Natural killer cell treated with Interleukin-12 subunit alpha and Interleukin-12 subunit beta and Interleukin-15 and Interleukin-18, amount 100 ng/mL, for 72 hours (primary cell): ENCODE results near the gene SMG5. TPM values are rescaled to one million over a fixed set of nuclear protein-coding genes. Genes with fewer than 3 reads are reported as not detected.

Experiments
- ATAC-seq, 2 donors: fragments of 150-1000 bp; cut with Tn5 transposase in 1 of 2; sonication (Bioruptor Pico), chemical (Tn5 transposase) in 1 of 2; 2 replicates each; pipeline ENCODE4 v1.10.0; 2021
- DNase-seq: peaks from one replicate; pipeline ENCODE4 v3.0.0; 2022; ENCODE audit warnings: low spot score
- H3K27ac Mint-ChIP-seq, 2 donors: 1 replicate in 1 of 2; 2 replicates in 1 of 2; pipeline ENCODE4 v1.8.0; 2022; ENCODE audit warnings: mixed read lengths in 2 of 2, mild to moderate bottlenecking in 1 of 2, moderate library complexity in 1 of 2
- H3K27me3 Mint-ChIP-seq, 2 donors: 1 replicate in 1 of 2; 2 replicates in 1 of 2; pipeline ENCODE4 v1.8.0; 2022; ENCODE audit warnings: mixed read lengths in 2 of 2
- H3K36me3 Mint-ChIP-seq: one replicate; pipeline ENCODE4 v1.8.0; 2022; ENCODE audit warnings: mixed read lengths
- H3K4me1 Mint-ChIP-seq, 2 donors: 1 replicate in 1 of 2; 2 replicates in 1 of 2; pipeline ENCODE4 v1.8.0; 2022; ENCODE audit warnings: low read depth in 2 of 2, mixed read lengths in 2 of 2, mild to moderate bottlenecking in 1 of 2
- H3K4me3 Mint-ChIP-seq: one replicate; pipeline ENCODE4 v1.8.0; 2022; ENCODE audit warnings: mixed read lengths
- H3K9me3 Mint-ChIP-seq: 2 replicates; pipeline ENCODE4 v1.8.0; 2022; ENCODE audit warnings: mixed read lengths
- total RNA-seq, 2 donors: library from RNA; stranded (reverse); gene quantifications; one replicate each; pipeline ENCODE4 v1.2.3, GENCODE V29; 2022

Gene SMG5
- total RNA-seq, 2 donors from 2014 or later, result 89.3 to 130 TPM

GRCh38 chr1:156266051-156266450 is 16.6 kb downstream of the SMG5 start:
- ATAC-seq, result no peak
- no peaks in the 10 kb centered on the region for H3K27me3 Mint-ChIP-seq
- peaks cover 35% of the 10 kb centered on the region for H3K36me3 Mint-ChIP-seq
- H3K9me3 Mint-ChIP-seq, result no peaks in the 10 kb centered on the region
- peaks cover 0 to 7% of the 10 kb centered on the region in 2 donors for H3K4me1 Mint-ChIP-seq
- DNase-seq, result no peak
- H3K4me3 Mint-ChIP-seq, result no peak overlapping the region
- no peak overlapping the region for H3K27ac Mint-ChIP-seq

DNA sequence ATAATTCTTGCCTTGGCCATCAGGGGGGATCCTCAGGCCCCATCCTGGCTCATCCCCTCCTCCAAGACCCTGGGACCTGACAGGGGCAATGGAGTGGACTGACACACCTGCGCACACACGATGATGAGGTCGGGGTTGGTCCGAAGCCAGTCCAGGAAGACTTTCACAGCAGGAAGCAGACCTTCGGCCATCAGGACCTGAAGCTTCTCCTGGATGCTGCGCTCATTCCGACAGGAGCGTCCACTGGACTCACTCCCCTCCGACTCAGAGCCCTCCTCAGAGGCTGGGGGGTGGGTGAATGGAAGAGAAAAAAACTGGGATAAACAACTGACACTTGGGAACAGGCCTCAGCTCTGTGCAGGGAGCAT is 19.4 kb downstream of the SMG5 start:
- DNase-seq (no peak), ATAC-seq (no peak)
- no peak overlapping the region for H3K4me3 Mint-ChIP-seq
- H3K27ac Mint-ChIP-seq, result no peak overlapping the region
- peaks cover under 1 to 8% of the 10 kb centered on the region in 2 donors for H3K4me1 Mint-ChIP-seq
- no peaks in the 10 kb centered on the region for H3K27me3 Mint-ChIP-seq
- H3K9me3 Mint-ChIP-seq, result no peaks in the 10 kb centered on the region
- H3K36me3 Mint-ChIP-seq, result peaks cover 42% of the 10 kb centered on the region

DNA sequence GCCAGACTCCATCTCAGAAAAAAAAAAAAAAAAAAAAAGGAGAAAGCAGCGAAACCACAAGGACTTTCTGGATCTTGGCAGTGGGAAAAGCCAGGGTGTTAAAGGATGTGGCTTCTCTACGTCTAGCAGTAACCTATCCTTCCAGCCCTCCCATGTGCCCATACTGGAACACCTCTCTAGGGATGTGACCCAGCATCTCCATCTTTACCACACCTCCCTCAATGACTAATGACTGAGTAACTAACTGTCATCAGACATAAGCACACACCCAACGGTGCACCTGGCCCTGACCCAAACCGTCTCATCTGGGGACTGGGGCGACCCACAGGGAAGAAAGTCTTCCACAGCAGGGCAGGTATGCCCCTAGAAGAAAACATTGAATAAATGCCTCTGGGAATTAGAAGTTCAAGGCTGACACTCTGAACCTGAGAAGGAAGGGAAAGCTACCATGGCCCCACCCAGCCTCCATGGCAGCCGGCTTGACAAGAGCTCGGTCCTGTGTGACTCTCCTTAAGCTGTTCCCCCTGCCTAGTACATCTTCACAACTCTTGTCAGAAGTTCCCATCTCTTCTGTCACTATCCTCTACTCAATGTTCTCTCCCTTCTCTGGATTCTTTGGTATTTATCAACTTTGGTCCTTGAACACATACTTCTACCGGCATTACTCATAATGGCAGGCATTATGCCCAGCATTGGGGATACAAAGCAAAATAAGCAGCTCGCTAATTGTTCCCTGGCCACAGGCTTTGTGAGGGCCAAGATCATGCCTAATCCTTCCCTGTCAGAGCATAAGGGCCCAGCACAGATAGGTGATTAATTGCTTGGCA is 20.0 kb downstream of the SMG5 start:
- no peak overlapping the region for H3K27ac Mint-ChIP-seq

DNA sequence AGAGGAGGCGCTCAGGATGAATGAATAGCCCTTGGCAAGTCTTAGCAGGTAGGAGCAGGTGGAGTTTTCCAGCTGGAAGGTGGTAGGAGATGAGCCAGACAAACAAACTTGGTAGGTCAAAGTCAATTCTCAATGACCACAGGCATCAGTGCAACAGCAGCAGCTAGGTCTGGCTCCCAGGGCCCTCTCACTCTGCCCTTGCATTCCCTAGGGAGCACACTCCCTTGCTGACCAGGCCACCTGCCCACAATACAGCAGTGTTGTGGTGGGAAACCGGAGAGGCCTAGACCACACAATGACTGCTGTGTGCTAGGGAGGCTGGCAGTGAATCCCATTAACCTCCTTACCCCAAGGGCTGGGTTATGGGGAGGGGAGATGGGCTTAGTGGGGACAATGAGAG is 21.7 kb downstream of the SMG5 start:
- Mint-ChIP-seq H3K4me3 (no peak overlapping the region), H3K36me3 (peaks cover 31% of the 10 kb centered on the region), H3K4me1 (peaks cover 10 to 18% of the 10 kb centered on the region in 2 donors), H3K27me3 (no peaks in the 10 kb centered on the region), H3K27ac (peak overlapping the region in 1 of 2 donors; percentile 33), H3K9me3 (no peaks in the 10 kb centered on the region)
- ATAC-seq (no peak), DNase-seq (no peak)

More for the DNA sequence above, 20.0 kb downstream of the SMG5 start:
- Mint-ChIP-seq H3K27me3 (no peaks in the 10 kb centered on the region), H3K4me3 (no peak overlapping the region), H3K9me3 (no peaks in the 10 kb centered on the region), H3K4me1 (peaks cover 7 to 14% of the 10 kb centered on the region in 2 donors), H3K36me3 (peaks cover 42% of the 10 kb centered on the region)
- DNase-seq (no peak), ATAC-seq (peak in 1 of 2 donors; percentile 29)

- Mint-ChIP-seq H3K27ac (no peak overlapping the region), H3K27me3 (no peaks in the 10 kb centered on the region), H3K36me3 (peaks cover 25% of the 10 kb centered on the region), H3K4me3 (no peak overlapping the region), H3K4me1 (peaks cover 10 to 18% of the 10 kb centered on the region in 2 donors), H3K9me3 (no peaks in the 10 kb centered on the region)
- ATAC-seq, result no peak
- DNase-seq, result no peak
These were observed 22.8 kb downstream of the SMG5 start for GRCh38 chr1:156259805-156260204.

GRCh38 chr1:156258859-156259258 is 23.8 kb downstream of the SMG5 start:
- Mint-ChIP-seq H3K27me3 (no peaks in the 10 kb centered on the region), H3K36me3 (peaks cover 25% of the 10 kb centered on the region), H3K9me3 (no peaks in the 10 kb centered on the region), H3K27ac (no peak overlapping the region), H3K4me3 (no peak overlapping the region), H3K4me1 (peaks cover 10 to 15% of the 10 kb centered on the region in 2 donors)
- no peak for ATAC-seq
- DNase-seq, result no peak

GRCh38 chr1:156257711-156258110 is 24.9 kb downstream of the SMG5 start:
- Mint-ChIP-seq H3K36me3 (peaks cover 31% of the 10 kb centered on the region), H3K9me3 (no peaks in the 10 kb centered on the region), H3K27ac (peak overlapping the region in 1 of 2 donors; percentile 35), H3K27me3 (no peaks in the 10 kb centered on the region), H3K4me3 (no peak overlapping the region), H3K4me1 (peaks cover 10 to 11% of the 10 kb centered on the region in 2 donors)
- ATAC-seq, result peak; percentile 67 to 69
- no peak for DNase-seq

GRCh38 chr1:156253634-156254033 is 29.0 kb downstream of the SMG5 start:
- no peak overlapping the region for H3K4me3 Mint-ChIP-seq
- H3K9me3 Mint-ChIP-seq, result no peaks in the 10 kb centered on the region
- peaks cover 10 to 11% of the 10 kb centered on the region in 2 donors for H3K4me1 Mint-ChIP-seq
- ATAC-seq, result no peak
- DNase-seq, result no peak
- H3K27me3 Mint-ChIP-seq, result no peaks in the 10 kb centered on the region
- no peak overlapping the region for H3K27ac Mint-ChIP-seq
- H3K36me3 Mint-ChIP-seq, result peaks cover 18% of the 10 kb centered on the region

- H3K4me1 Mint-ChIP-seq, result peaks cover 0 to 5% of the 10 kb centered on the region in 2 donors
- H3K9me3 Mint-ChIP-seq, result no peaks in the 10 kb centered on the region
- DNase-seq, result no peak
- no peak for ATAC-seq
- no peak overlapping the region for H3K4me3 Mint-ChIP-seq
- H3K27me3 Mint-ChIP-seq, result no peaks in the 10 kb centered on the region
- peaks cover 18% of the 10 kb centered on the region for H3K36me3 Mint-ChIP-seq
- no peak overlapping the region for H3K27ac Mint-ChIP-seq
These were observed 31.1 kb downstream of the SMG5 start for GRCh38 chr1:156251527-156251926.

- ATAC-seq, result no peak
- Mint-ChIP-seq H3K9me3 (no peaks in the 10 kb centered on the region), H3K4me1 (peaks cover 13 to 17% of the 10 kb centered on the region in 2 donors), H3K36me3 (peaks cover 18% of the 10 kb centered on the region), H3K27me3 (no peaks in the 10 kb centered on the region), H3K4me3 (no peak overlapping the region), H3K27ac (no peak overlapping the region)
- DNase-seq, result no peak
These were observed 33.0 kb downstream of the SMG5 start for GRCh38 chr1:156249593-156249992.

- Mint-ChIP-seq H3K4me1 (peaks cover 13 to 18% of the 10 kb centered on the region in 2 donors), H3K27me3 (no peaks in the 10 kb centered on the region), H3K27ac (no peak overlapping the region), H3K9me3 (no peaks in the 10 kb centered on the region), H3K4me3 (no peak overlapping the region), H3K36me3 (peaks cover 8% of the 10 kb centered on the region)
- DNase-seq, result no peak
- ATAC-seq, result no peak
These were observed 34.3 kb downstream of the SMG5 start for GRCh38 chr1:156248323-156248683.

- ATAC-seq, result no peak
- Mint-ChIP-seq H3K4me3 (no peak within 1 kb of the TSS), H3K27me3 (no peaks in the 10 kb centered on the region), H3K9me3 (no peaks in the 10 kb centered on the region), H3K4me1 (peaks cover 13 to 18% of the 10 kb centered on the region in 2 donors), H3K36me3 (peaks cover 2% of the 10 kb centered on the region), H3K27ac (no peak within 1 kb of the TSS)
- DNase-seq, result no peak
These were observed 34.9 kb downstream of the SMG5 start, which contains the start of gene PAQR6 for GRCh38 chr1:156247460-156248322. PAQR6 (minus strand) TSS chr1:156248056; CDS start chr1:156246731, 1,325 bp downstream.

DNA sequence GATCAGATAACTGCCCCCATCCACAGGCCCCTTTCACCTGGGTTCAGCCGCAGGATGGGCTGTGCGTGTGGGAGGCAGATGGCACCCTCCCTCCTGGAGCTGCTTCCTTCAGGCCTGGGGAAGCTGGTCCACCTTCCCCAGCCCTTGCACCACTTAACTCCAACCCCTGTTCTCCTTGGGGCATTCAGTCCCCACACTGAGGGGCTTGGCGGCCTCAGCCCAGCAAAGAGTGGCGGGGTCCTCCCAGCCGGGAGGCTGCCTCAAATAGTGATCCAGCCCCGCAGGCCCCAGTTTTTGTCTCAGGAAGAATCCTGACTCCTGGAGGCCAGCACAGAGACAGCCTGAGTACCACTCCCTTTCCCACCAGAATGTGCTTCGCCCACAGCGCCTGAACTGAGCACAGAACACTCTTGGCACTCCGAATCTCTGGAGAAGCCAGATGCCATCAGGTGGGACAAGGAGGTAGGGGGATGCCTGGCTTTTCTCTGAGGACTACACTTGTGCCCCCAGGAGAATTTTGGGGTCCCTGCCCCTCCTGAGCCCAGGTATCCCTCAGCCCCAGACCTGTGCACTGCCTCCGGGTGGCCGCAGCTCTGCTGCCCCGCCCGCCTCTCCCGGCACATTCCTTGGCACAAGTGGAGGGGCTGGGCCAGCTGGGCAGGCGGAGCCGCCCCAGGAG is 35.7 kb downstream of the SMG5 start:
- ATAC-seq (no peak), DNase-seq (no peak)
- H3K27ac Mint-ChIP-seq, result no peak overlapping the region
- peaks cover 13 to 18% of the 10 kb centered on the region in 2 donors for H3K4me1 Mint-ChIP-seq
- H3K4me3 Mint-ChIP-seq, result no peak overlapping the region
- no peaks in the 10 kb centered on the region for H3K36me3 Mint-ChIP-seq
- H3K9me3 Mint-ChIP-seq, result no peaks in the 10 kb centered on the region
- no peaks in the 10 kb centered on the region for H3K27me3 Mint-ChIP-seq
